ENCODE data around the gene CMYA5.

CMYA5 gene

GRCh38 chr5:79743846-79744605 lies 54.4 kb downstream of the CMYA5 start:
- no peaks in the 10 kb centered on the region for H3K9me2 ChIP-seq (replicated peaks; ENCODE audit: insufficient read depth, low read length)

GRCh38 chr5:79745255-79745654 lies 55.6 kb downstream of the CMYA5 start:
- no peaks in the 10 kb centered on the region for H3K27me3 ChIP-seq (ENCODE audit: low read length)
- H3K4me2 ChIP-seq (ENCODE audit: low read depth, low read length, poor library complexity, severe bottlenecking), result no peak overlapping the region
- no peaks in the 10 kb centered on the region for H3K9me3 ChIP-seq (ENCODE audit: insufficient read depth, low read length)
- no peak overlapping the region for H3K4me3 ChIP-seq (ENCODE audit: insufficient read depth, low read length, poor library complexity, severe bottlenecking)
- no peak overlapping the region for H3K27ac ChIP-seq (ENCODE audit: low read depth, low read length)
- H3F3A ChIP-seq (ENCODE audit: insufficient read depth), result no peaks in the 10 kb centered on the region
- H3K9me2 ChIP-seq (replicated peaks; ENCODE audit: insufficient read depth, low read length), result no peaks in the 10 kb centered on the region
- no peak overlapping the region for H2AFZ ChIP-seq (ENCODE audit: low read depth, low read length, severe bottlenecking)
- H3K9ac ChIP-seq (ENCODE audit: low read length), result no peak overlapping the region
- H3K36me3 ChIP-seq (ENCODE audit: low read length), result no peaks in the 10 kb centered on the region
- H3K79me2 ChIP-seq (ENCODE audit: insufficient read depth, low read length), result no peaks in the 10 kb centered on the region
- no peaks in the 10 kb centered on the region for H4K20me1 ChIP-seq (ENCODE audit: low read depth, low read length)
- no peak for TF ChIP-seq EZH2phosphoT487 (conservative IDR thresholded peaks at IDR 0.05; ENCODE audit: low read length)
- TF ChIP-seq CTCF (IDR thresholded peaks at IDR 0.05; ENCODE audit: insufficient read depth, low read length, poor library complexity, severe bottlenecking), result no peak

More at GRCh38 chr5:79743846-79744605, 54.4 kb downstream of the CMYA5 start:
- Histone ChIP-seq H3K79me2 (ENCODE audit: insufficient read depth, low read length) (no peaks in the 10 kb centered on the region), H3F3A (ENCODE audit: insufficient read depth) (no peaks in the 10 kb centered on the region), H3K4me2 (ENCODE audit: low read depth, low read length, poor library complexity, severe bottlenecking) (no peak overlapping the region), H3K4me3 (ENCODE audit: insufficient read depth, low read length, poor library complexity, severe bottlenecking) (no peak overlapping the region), H3K27me3 (ENCODE audit: low read length) (no peaks in the 10 kb centered on the region), H3K27ac (ENCODE audit: low read depth, low read length) (no peak overlapping the region), H3K9ac (ENCODE audit: low read length) (no peak overlapping the region), H2AFZ (ENCODE audit: low read depth, low read length, severe bottlenecking) (no peak overlapping the region), H3K36me3 (ENCODE audit: low read length) (no peaks in the 10 kb centered on the region), H4K20me1 (ENCODE audit: low read depth, low read length) (no peaks in the 10 kb centered on the region), H3K9me3 (ENCODE audit: insufficient read depth, low read length) (no peaks in the 10 kb centered on the region)
- TF ChIP-seq EZH2phosphoT487 (conservative IDR thresholded peaks at IDR 0.05; ENCODE audit: low read length), result no peak
- no peak for TF ChIP-seq CTCF (IDR thresholded peaks at IDR 0.05; ENCODE audit: insufficient read depth, low read length, poor library complexity, severe bottlenecking)

GRCh38 chr5:79746642-79747569 lies 57.3 kb downstream of the CMYA5 start:
- no peaks in the 10 kb centered on the region for H3K9me2 ChIP-seq (replicated peaks; ENCODE audit: insufficient read depth, low read length)
- H3K4me3 ChIP-seq (ENCODE audit: insufficient read depth, low read length, poor library complexity, severe bottlenecking), result no peak overlapping the region
- no peak for TF ChIP-seq EZH2phosphoT487 (conservative IDR thresholded peaks at IDR 0.05; ENCODE audit: low read length)
- no peak for TF ChIP-seq CTCF (IDR thresholded peaks at IDR 0.05; ENCODE audit: insufficient read depth, low read length, poor library complexity, severe bottlenecking)
- no peak overlapping the region for H3K4me2 ChIP-seq (ENCODE audit: low read depth, low read length, poor library complexity, severe bottlenecking)
- no peaks in the 10 kb centered on the region for H3K79me2 ChIP-seq (ENCODE audit: insufficient read depth, low read length)
- H3K27ac ChIP-seq (ENCODE audit: low read depth, low read length), result no peak overlapping the region
- H4K20me1 ChIP-seq (ENCODE audit: low read depth, low read length), result no peaks in the 10 kb centered on the region
- no peak overlapping the region for H2AFZ ChIP-seq (ENCODE audit: low read depth, low read length, severe bottlenecking)
- no peaks in the 10 kb centered on the region for H3K27me3 ChIP-seq (ENCODE audit: low read length)
- H3F3A ChIP-seq (ENCODE audit: insufficient read depth), result no peaks in the 10 kb centered on the region
- H3K36me3 ChIP-seq (ENCODE audit: low read length), result no peaks in the 10 kb centered on the region
- H3K9ac ChIP-seq (ENCODE audit: low read length), result no peak overlapping the region
- no peaks in the 10 kb centered on the region for H3K9me3 ChIP-seq (ENCODE audit: insufficient read depth, low read length)

Measured in SU-DHL-6 (cell line).